ENCODE data around the gene ZNF33A. TPM values are rescaled to one million over a fixed set of nuclear protein-coding genes. Genes with fewer than 3 reads are reported as not detected.

ZNF33A gene
- total and polyA plus RNA-seq, 10 of the 15 experiments (the other 5 are each of a cell fraction or from before 2014, with no cell fraction given): 9.8 to 29.9 (median 18.3) TPM

GRCh38 chr10:38032886-38033285, 22.4 kb downstream of the ZNF33A start:
- H3K36me3 ChIP-seq (ENCODE audit: control insufficient read depth in 2 of 2, insufficient read depth in 2 of 2, low read length in 1 of 2): peaks cover 0 to 4% of the 10 kb centered on the region in 2 experiments; a peak in 3 of 4 replicates
- no peaks in the 10 kb centered on the region; the same call in 2 of the 3 replicates for H3K9me3 ChIP-seq (replicated peaks; ENCODE audit: control insufficient read depth, insufficient read depth, low read length)
- no peak overlapping the region for H3K27ac ChIP-seq (ENCODE audit: control insufficient read depth, insufficient read depth)
- no peaks in the 10 kb centered on the region for H3K27me3 ChIP-seq (replicated peaks in 1 of 2; ENCODE audit: control insufficient read depth in 2 of 2, insufficient read depth in 2 of 2, low read length in 1 of 2)
- no peak overlapping the region for H3K4me3 ChIP-seq
- WGBS (ENCODE audit: insufficient coverage, insufficient replicate concordance, low lambda C conversion rate, missing lambda C conversion rate): 99% methylated on average over 5 of the region's 5 CpGs
- ATAC-seq (no peak), DNase-seq (ENCODE audit: low read depth, low spot score) (no peak), FAIRE-seq (peak; percentile 52)
- no TSS peak for BruUV-seq (replicated peaks)
- intact Hi-C loops (cut with micrococcal nuclease; ENCODE audit: unreplicated experiment) (no loop called here), in situ Hi-C loops (cut with MboI) (no loop called here)
- no peak overlapping the region for H2AFZ ChIP-seq (ENCODE audit: control insufficient read depth, low read depth, low read length)
- no peaks in the 10 kb centered on the region for H3K79me2 ChIP-seq (ENCODE audit: control insufficient read depth, insufficient read depth, low read length)
- H4K20me1 ChIP-seq (ENCODE audit: control insufficient read depth, insufficient read depth): no peaks in the 10 kb centered on the region
- no peak for TF ChIP-seq MEF2A (IDR thresholded peaks at IDR 0.05; ENCODE audit: insufficient read depth, low read depth, low read length)
- TF ChIP-seq RFX5 (IDR thresholded peaks at IDR 0.05; ENCODE audit: low read depth, low read length): no peak
- no peak for TF ChIP-seq HCFC1 (IDR thresholded peaks at IDR 0.05; ENCODE audit: low read length)
- TF ChIP-seq SMARCA5 (IDR thresholded peaks at IDR 0.05): no peak
- no peak for TF ChIP-seq HDAC6 (IDR thresholded peaks at IDR 0.05; ENCODE audit: unreplicated experiment)
- no peak for TF ChIP-seq ZNF274 (IDR thresholded peaks at IDR 0.05; ENCODE audit: insufficient read depth, insufficient read length)
- no peak for TF ChIP-seq TCF7 (IDR thresholded peaks at IDR 0.05; ENCODE audit: borderline replicate concordance)
- TF ChIP-seq PKNOX1 (IDR thresholded peaks at IDR 0.05): no peak
- no peak for TF ChIP-seq NFYA (IDR thresholded peaks at IDR 0.05; ENCODE audit: borderline replicate concordance, low read depth, low read length)
- no peak for TF ChIP-seq SKIL (IDR thresholded peaks at IDR 0.05; ENCODE audit: low read depth, poor library complexity, severe bottlenecking)
- no peak for TF ChIP-seq ESRRA (IDR thresholded peaks at IDR 0.05; ENCODE audit: low read length)
- TF ChIP-seq ASH2L (IDR thresholded peaks at IDR 0.05; ENCODE audit: borderline replicate concordance, low read depth): no peak
- H3K4me1 ChIP-seq (ENCODE audit: control insufficient read depth, insufficient read depth, low read length): no peaks in the 10 kb centered on the region
- ChIA-PET RAD21 (ENCODE audit: unreplicated experiment) (no interaction called here), CTCF (no interaction called here), SMC1A (ENCODE audit: uncharacterized antibody, unreplicated experiment) (no interaction called here), POLR2A (no interaction called here)
- H3K4me2 ChIP-seq (ENCODE audit: control insufficient read depth, insufficient read depth): no peak overlapping the region
- H3K9ac ChIP-seq (ENCODE audit: control insufficient read depth, insufficient read depth, low read length): no peak overlapping the region
